Stimulated activated CD8-positive, alpha-beta memory T cell treated with anti-CD3 and anti-CD28 coated beads, Interleukin-15, amount 100 ng/mL, for 1 hour (primary cell): ENCODE results near the gene PLXNC1.

Source experiments
- DNase-seq: peaks from one replicate; pipeline ENCODE4 v3.0.0-alpha.2; 2020; ENCODE audit warnings: low read depth

Gene PLXNC1

DNA sequence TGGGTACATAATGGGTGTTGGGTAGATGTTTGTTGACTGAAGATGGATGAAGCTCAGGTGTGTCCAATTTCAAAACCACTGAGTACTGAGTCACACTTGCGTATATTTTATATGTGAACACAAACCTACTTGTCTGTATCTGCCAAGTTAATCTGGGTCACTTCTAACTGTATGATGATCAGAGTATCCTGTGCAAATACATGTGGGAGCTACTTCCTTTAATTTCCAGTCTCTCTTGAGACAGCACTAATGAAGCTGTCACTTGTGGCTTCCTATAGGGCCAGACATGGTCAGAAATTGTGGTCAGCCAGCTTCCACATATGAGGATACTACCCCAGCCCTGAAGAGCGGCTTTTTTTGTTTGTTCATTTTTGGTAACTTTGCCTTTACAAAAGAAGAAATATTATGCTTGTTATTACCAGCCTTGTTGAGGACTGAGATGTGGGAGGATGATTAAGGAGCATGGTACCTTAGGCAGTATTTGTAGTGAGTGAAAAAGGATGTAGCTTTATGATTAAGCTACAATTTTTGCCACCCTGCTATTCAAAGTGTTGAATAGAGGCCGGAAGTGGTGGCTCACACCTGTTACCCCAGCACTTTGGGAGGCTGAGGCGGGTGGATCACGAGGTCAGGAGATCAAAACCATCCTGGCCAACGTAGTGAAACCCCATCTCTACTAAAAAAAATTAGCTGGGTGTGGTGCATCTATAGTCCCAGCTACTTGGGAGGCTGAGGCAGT is 32.4 kb downstream of the PLXNC1 start:
- DNase-seq, result no peak

DNA sequence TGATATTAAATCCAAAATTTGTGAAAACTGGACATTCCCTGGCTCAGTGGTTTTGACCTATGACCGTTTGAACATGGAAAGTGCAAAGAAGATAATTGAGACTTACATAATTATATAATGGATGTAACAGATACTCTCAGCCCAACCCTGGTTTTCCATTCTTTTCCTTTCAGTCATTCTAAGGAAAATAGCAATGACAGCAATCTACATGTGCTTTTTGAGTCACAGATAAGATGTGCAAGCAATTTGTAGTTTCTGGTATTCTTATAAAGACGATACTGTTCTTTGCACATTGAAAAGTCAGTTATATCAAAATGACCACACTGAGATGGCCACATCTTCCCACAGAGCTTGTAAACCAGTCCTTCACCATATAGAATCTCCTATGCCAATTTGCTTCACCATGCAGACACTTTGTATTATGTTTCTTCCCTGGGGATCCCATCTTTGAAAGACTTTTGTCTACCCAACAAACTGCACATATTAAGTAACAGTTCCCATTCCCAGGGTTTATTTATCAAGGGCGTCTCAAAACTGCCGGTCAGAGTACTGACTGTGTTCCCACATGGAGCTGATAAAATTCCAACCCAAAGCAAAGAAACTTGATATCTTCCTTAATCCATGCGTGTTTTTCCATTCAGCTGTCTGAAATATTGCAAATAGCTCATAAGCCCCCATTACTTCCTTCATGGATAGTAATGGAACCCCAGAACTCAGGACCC is 34.8 kb downstream of the PLXNC1 start:
- no peak for DNase-seq

DNA sequence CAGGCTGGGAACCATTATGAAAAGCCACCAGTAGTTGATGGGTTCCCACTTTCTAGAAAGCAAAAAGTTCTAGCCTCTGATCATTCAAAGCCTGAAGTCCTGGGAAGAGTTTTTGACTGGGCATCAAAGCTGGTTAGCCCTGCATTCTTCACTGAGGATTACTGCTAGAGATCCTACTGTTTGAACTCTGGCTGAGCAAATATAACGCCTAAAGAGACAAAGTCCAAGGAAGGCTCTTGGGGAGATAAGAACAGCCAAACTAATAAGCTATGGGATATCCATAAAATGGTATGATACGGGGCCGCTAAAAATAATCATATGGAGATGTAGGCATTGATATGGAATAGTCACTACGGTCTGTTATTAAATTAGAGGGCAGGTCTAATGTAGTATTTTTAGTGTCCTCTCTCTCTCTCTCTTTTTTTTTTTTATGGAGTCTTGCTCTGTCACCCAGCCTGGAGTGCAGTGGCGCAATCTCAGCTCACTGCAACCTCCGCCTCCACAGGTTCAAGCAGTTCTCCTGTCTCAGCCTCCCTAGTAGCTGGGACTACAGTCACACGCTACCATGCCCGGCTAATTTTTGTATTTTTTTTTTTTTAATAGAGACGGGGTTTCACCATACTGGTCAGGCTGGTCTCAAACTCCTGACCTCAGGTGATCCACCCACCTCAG is 35.5 kb downstream of the PLXNC1 start:
- no peak for DNase-seq

DNA sequence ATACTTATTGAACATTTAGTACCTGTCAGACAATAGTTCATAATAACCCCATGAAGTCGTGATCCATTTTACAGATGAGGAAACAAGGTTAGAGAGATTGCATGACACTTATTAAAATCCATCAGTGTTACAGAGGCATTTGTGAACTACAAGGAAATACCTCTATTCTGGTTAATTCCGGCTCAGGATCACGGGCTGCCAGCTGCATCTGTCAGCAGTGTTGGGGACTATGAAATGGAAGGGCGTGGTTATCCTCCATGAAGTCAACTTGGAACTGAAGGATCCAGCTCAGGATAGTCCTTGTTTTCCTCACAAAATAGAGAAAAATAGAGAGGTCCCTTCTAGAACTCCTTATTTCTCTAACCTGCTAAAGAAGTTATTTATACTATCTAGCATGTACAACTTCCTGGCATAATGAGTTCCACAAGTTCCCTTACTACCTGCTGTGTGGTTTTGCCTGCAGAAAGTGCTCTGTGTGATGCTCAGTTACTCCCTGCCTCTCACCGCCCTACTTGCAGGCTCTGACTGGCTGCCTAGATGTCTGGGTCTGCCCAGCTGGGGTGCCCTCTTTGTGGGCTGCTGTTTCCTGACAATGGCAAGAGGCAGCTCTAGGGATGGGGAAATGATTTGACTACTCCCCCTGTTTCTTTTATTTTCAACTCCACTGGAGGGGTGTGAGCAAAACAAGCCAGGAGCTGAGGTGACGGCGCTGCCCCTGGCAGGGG is 36.8 kb downstream of the PLXNC1 start:
- no peak for DNase-seq

DNA sequence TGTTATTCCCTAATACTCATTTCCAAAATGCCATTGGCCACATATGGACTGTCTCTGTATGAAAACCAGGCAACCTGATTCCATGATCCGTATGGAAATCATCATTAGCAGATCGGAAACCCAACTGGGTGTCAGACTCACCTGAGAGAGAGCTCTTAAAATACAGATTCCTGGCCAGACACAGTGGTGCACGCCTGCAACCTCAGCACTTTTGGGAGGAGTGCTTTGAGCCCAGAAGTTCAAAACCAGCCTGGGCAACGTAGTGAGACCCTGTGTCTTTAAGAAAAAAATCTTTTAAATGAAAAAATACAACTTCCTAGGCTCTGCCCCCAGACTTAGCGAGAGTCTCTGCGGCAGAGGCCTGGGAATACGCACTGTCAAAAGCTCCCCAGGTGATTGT is 37.4 kb downstream of the PLXNC1 start:
- no peak for DNase-seq

DNA sequence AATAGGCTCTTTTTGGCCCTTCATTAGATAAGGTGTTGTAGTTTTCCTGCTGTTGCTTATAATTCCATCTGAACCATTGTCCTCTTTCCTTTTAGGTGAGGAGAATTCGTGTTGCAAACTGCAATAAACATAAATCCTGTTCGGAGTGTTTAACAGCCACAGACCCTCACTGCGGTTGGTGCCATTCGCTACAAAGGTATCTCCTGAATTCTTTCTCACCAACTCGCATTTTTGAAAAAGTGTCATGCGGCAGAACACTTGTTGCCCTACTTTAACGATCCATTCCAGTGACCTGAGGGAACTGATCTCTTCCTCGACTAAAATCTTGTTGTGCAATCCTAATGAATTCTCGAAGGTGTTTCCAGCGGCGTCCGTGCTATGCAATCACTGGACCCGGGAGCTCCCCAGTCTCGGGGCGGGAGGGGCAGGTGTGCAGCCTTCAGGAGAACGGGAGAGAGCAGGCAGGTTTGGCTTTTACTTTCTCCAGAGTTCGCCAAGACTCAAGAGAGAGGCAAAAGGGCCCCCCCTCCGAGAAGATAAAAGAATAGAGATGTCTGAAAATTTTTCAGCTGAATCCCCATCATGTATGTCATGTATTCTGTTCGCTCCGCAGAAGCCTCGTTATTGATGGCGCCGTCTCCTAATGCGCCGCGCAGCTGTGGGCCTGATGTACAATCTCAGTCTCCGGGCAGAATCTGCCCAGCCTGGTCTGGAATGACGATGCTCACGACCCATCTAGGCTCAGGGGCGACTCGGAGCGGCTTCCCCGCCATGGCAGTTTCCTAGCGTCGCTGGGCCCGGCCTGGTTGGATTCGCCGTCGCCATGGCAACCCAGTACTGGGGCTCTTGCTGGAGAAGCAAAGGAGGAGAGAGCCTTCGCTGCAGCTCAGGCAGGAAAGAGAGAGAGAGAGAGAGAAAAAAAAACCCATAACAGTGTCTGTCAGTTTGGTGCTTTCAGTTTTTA is 38.2 kb downstream of the PLXNC1 start:
- no peak for DNase-seq

DNA sequence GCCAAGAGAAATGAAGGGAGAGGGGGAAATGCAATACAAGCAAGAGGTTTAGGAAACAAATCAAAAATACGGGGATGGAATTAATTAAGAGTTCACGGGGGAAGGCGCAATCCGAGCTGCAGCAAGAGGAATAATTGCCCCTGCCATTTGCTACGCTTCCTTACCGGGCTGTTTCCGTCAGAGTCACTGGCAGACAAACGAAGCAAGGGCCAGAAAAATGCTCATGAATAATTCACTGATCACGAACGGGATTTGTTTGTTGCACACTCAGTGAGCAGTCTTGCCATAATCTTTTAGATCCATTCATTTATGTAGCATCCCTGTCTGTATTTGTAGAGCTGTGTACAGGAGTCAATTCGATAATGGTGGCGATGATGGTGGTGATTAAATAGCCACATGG is 39.0 kb downstream of the PLXNC1 start:
- DNase-seq, result no peak

DNA sequence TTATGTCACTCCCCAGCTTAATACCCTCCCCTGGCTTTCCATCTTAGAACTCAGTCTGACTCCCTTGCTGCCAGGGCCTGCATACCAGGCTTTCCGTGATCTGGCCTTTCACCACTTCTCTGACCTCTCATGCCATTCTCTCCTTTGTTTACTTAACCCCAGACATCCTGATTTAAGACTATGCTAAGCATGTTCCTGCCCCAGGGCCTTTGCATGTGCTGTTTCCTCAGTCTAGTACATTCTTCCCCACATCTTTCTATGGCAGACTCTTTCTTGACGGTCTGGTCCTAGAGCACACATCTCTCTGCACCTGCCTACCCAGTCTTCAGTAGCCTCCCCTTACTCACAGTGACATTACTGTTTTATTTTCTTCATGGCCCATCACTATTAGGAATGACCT is 42.2 kb downstream of the PLXNC1 start:
- no peak for DNase-seq

DNA sequence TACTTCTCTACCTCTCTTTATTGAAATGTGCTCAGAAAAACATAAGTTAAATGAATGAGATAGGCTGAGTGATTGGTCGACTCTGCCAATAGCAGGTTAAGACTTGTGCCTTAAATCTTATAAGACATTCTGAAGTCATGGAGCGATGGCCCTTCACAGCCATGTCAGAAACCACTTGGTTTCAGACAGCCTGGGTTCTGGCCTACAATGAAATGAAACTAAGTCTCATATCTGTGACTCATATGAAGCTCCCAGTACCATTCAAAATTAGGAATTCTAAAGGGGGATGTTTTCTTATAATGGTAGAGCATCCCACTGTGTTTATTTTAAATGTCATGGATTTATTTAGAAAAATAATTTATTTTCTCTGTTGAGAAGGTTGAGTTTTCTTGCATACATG is 42.6 kb downstream of the PLXNC1 start:
- no peak for DNase-seq

DNA sequence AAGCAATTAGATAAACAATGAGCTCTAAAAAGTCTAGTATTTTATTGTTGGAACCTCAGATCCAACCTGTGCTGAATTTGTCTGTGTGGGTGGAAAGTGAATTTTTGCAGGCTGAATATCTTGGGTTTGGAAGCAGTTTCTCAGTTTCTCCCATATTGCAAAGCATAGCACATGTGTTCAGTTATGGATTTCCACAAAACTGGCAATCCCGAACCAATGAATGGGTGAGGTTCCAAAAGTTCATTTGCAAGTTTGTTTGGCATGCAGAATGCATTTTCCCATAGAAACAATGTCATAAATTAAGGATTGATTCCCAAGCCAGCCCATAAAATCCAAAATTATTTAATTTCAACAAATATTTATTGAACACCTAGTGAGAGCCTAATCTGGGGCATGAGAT is 43.4 kb downstream of the PLXNC1 start:
- no peak for DNase-seq

DNA sequence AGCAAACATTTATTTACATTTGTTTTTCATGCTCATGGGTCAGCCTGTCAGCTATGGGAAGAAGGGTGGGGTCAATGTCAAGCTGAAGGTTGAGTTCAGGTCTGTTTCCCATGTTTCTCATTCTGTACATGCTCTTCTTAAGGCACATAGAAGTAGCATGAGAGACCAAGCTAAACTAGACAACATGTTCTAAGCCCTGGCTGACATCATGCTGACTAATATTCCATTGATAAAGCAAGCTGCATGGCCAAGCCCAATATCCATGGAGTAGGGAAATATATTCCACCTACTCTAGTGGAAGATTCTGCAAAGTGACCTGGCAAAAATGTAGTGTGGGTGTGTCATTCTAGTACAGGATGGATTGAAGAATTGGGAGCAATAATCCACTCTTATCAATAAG is 44.1 kb downstream of the PLXNC1 start:
- no peak for DNase-seq

DNA sequence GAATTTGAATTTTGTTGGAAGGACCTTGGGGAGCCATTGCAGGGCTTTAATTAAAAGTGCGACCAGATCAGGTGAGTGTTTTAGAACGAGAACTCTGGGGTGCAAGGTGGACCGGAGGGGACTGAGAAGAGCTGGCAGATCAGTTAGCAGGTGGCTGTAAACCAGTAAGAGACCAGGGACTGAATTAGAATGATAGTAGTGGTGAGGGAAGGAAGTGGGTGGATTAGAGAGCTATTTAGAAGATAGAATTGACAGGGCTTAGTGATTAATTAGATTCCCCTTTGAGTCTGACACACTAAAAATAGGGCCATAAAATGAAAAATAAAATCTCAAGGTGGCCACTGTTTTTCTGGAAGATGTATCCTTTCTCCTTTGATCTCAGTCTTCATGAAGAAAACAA is 44.8 kb downstream of the PLXNC1 start:
- no peak for DNase-seq

DNA sequence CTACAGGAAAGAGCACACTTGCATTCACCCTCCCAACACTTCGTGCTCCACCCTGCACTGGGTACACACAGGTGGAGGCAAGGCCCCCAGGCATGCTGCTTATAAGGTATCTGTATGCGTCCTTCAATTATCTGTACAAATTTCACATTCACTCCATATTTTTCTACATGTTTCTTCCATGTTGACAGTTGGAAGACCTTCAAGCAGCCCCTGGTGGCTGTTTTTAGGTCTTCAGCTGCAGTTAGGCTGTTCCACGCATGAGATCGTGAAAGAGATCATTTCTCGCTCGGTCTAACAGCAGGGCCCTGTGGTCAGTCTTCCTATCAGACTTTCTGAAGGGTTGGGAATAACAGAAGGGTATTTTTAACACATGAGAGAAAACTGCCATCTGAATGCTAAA is 47.1 kb downstream of the PLXNC1 start:
- no peak for DNase-seq

DNA sequence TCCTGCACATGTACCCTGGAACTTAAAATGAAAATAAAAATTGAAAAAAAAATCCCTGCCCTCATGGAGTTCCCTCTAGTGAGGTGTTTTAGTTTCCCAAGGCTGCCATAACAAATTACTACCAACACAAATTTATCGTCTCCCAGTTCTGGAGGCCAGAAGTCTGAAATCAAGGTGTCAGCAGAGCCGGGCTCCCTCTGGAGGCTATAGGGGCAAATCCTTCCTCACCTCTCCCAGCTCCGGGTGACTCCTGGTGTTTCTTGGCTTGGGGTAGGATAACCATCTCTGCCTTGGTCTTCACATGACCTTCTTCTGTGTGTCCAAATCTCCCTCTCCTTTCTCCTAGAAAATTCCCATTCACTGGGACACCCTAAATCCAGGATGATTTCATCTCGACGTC is 50.1 kb downstream of the PLXNC1 start:
- DNase-seq, result no peak

DNA sequence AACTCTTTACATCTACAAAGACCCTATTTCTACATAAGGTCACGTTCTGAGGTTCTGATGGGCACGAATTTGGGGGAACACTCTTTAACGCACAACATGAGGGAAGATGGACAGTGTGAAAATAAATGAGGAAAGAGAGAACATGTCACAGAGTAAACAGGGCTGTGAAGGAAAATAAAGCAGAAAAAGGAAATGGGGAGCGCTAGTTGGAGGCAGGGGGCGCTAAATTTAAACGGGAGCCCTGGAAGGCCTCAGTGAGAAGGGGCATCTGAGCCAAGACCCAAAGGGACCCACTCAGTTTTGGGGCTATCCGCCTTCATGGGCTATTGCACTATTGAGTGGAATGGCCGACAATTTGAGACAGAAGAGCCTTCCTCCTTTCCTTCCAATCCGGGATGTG is 50.5 kb downstream of the PLXNC1 start:
- no peak for DNase-seq

DNA sequence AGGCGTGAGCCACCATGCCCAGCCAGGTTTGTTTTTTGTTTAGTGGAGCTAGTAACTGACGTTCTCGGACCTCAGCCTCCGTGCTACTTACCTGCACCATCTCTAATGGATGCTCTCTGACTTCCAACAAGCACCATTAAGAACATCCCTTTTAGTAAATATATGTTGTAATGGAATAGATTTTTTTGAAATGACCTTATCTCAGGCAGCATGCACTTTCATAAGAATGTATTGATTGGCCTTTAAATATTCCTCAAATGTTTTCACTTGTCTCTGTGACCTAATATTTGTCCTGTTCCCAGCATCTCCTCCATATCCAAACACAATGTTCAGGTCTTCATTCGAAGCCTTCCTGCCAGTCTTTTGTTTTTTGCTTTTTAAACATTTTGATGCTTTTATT is 51.7 kb downstream of the PLXNC1 start:
- DNase-seq, result no peak

DNA sequence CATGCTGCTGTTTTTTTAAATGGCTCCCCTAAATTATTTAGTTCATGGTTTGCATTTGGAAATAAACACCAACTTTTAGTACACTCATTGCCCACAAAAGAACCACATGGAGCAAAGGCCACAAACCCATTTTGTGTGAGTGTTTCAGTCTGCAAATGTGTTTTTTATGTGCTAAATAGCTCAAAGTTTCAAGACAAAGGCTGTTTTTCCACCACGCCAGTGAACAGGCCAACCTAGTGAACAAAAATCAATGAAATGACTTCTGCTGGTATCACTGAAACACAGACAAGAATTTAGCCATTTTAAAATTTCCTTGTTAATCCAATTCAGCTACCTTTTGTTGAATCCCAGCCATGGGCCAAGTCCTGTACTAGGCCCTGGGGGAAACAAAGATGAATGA is 52.3 kb downstream of the PLXNC1 start:
- DNase-seq, result no peak

DNA sequence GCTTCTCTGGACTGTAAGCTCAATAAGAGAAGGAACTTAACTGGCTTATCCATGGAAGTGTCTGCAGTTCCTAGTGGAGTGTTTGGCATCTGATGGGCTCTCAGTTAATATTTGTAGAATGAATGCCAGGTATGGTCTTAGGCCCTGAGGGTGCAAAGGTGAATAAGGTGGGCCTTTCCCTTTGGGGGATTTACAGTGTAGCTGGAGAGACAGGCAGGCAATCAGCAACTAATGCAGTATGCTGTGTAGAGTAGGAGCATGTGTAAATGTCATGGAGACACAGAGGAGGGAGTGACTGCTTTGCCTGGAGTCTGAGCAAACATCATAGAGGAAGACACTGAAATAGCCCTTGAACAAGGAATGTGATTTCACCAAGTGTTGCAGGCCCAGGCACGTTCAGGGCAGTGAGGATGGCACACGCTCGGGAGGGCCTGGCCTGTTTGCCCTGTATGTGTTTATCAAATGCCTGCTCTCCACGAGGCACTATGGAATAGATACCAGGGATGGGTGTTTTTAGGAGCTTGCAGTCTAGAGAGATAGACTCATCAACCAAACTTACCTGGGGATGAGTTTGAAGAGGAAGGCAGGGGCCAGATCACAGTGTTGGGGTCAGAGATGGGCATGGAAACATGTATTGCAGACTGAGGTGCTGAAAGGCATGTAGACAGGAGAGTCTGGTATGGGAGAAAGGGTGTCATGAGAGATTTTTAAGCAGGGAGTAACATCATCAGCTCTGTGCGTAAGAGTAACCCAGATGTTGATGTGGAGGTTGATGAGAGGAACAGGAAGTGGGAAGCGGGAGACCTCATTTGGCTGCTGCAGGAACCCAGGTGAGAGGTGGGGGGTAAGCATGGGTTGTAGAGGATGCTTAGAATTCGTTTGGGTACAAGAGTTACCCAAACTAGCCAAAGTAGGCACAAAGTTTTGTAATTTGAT is 54.1 kb downstream of the PLXNC1 start:
- DNase-seq, result no peak

DNA sequence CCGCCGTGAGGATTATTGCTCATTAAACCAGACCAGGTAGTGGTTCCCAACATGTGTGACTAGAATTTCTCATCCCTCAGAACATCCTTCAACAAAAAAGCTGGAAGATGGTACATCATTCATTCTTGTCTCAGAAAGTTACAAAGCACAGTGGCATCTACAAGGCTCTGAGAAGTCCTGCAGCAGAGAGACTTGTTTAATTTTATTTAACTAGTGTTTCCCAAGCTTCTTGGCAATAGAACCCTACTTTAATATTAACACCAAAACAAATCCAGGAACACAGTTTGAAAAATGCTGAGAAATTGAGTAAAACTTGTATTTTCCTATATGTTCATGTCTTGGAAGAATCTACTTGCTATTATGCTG is 54.8 kb downstream of the PLXNC1 start:
- DNase-seq, result no peak

DNA sequence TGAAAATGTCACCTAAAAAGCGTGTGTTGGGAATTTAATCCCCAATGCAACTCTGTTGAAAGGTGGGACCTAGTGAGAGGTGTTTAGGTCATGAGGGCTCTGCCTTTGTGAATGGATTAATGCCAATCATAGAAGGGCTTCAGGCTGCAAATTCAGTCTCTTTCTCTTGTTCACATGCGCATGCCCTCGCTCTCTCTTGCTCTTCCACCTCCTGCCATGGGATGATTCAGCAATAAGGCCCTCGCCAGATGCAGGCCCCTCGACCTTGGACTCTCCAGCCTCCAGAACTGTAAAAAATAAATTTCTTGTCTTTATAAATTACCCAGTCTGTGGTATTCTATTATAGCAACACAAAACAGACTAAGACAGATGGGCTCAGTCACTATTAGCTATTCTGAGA is 55.4 kb downstream of the PLXNC1 start:
- no peak for DNase-seq
